Ramos (cell line): ENCODE measurements around the gene TNIK.

ENCODE experiments used
- in situ Hi-C: fragments of 300-500 bp; cut with MboI; formaldehyde crosslinking; loops from one replicate; pipeline ENCODE4 v1.14.3; 2022; ENCODE audit warnings: low sequenced_read_pairs; ENCODE audit not compliant: unreplicated experiment

The TNIK gene

GRCh38 chr3:171186383-171186782, 273.8 kb downstream of the TNIK start:
- in situ Hi-C loops = no loop called here

DNA sequence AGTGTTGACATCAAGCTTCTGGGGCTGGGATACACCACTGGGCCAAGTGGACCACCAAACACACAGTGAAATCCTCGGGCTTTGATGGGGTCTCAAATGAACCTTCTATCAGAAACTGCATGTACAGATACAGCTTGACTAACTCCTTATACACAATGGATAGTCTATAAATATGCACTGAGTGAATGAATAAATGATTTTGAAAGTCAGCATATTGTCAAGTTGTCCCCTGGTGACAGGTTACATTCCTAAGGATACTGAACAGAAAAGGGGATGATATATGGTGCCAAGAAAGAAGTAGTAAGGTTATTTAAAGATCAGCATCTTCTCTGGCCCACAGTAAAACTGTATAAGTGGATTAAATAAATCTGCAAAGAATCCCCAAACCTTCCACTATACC, 274.2 kb downstream of the TNIK start:
- in situ Hi-C loops = no loop called here

DNA sequence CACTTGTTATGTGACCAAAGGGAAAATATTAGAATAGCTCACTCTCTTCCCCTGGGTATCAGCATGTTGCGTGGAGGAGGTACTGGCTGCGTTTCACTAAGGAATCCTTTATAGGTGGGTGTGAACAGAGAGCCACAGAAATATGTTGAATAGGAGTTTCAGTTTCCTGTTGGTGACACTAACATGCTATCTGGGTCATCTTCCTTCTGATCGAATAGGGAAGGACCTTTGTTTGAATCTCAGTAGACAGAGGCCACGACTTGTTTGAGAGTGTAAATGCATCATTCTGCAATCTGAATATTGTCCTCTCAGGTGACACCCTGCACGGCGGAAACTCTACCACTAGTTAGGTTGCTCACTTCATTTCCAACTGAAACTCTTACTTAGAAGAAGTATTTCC, 275.8 kb downstream of the TNIK start:
- in situ Hi-C loops = no loop called here

DNA sequence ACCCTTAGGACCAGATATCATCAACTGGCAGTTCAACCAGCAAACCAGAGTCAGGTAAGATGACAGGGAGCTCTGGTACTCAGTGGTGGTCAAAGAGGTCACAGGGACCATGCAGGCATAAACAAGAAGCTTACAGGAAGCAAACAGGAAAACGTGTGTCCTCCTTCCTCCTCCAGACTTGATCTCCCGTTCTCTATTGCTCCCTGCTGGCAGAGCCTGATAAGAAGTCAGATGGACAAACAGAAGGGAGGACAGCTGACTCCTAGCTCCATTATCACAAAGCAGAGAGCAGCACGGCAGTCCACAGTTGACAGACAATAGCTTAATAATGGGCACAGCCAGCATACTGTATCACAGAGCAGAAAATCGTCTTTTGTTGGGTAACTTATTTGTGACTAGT, 277.2 kb downstream of the TNIK start:
- in situ Hi-C loops = no loop called here

GRCh38 chr3:171181907-171182690, 278.1 kb downstream of the TNIK start:
- in situ Hi-C loops = no loop called here

- in situ Hi-C loops = no loop called here
Observed at GRCh38 chr3:171178714-171179113, 281.5 kb downstream of the TNIK start.

- in situ Hi-C loops = no loop called here
Observed at GRCh38 chr3:171177553-171177952, 282.7 kb downstream of the TNIK start.

- in situ Hi-C loops = no loop called here
Observed at GRCh38 chr3:171177056-171177455, 283.1 kb downstream of the TNIK start.

DNA sequence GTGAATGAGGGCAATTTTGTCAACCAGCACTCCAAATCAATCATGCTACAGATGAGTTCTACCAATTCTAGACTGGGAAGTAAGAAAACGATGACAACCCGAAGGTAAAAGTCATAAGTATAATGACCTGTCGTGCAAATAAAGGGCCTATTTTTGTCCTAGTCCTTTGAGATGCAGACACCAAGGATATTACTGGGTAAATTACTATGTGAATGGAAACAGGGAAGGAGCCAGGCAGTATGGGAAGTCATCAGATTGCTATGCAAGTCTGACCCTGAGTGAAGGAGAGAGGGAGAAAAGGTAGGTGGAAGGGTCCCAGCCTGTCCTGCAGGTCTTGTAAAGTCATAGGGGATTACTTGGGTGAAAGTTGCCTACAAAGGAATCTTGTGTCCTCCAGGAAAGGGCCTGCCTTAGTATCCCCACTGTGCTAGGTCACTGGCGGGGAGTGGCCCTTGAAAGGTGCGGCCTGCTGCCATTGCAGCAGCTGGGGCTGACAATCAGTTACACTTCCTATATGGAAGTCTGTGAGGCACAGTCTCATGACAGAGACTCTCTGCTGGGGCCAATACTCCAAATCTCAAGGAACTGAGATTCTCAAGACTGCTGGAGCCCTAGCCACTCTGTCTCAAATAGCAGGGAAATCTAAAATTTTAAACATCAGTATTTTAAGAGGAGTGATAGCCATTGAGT, 283.8 kb downstream of the TNIK start:
- in situ Hi-C loops = no loop called here

DNA sequence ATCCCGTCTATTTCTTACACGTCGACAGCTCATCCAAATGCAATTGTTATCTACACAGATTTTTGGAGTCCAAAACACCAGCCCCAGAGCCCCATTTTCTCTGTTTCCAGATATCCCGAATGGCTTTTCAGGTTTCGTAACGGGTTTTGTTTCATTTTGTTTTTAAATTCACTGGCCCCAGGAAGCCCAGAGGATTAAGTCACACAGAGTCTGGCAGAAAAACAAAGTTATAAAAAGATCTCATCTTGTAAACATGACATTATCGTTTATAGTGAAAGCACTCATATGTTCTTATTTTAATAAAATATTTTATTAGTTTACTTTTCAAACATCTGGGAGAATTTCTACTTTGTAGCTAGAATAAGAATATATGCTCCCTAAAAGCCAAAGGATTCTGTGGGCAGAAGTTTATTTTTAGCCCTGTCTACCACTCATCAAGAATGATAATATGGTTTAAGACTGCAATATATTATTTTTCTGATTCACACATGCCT, 284.4 kb downstream of the TNIK start:
- in situ Hi-C loops = no loop called here

DNA sequence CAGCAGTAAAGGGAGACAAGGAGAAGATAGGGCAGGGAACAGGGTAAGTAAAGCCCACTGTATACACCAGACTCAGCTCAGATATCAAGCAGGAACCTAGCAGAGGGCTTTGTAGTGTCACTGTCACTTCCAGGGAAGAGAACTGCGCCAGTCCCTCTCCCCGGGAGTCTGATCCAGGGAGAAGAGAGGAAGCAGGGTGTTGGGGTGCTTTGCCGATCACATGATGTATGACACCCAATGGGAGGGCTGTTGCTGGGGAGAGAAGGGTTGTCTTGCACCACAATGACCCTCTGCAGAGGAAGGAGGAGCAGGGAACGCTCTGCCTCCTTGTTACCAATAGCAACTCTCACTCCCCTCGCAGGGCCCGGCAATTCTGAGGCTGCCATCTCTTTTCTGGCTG, 286.5 kb downstream of the TNIK start:
- in situ Hi-C loops = no loop called here

DNA sequence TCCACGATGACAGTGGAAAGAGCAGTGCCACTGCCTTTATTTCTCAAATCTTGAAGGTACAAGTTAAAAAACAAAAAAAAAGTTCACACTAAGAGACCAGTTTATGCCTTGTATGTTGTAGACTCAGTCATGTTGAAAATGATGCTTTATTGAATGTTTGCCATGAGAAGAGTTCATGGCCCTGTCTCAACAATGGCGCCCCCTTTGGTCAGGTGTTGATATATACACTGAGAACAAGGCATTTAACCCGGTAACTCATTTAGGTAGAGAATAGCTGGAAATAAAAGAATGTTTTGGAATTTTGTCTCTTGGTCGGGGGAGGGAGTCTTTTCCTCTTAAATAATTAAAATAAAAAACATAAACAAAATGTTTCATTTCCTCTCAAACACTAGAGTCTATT, 288.1 kb downstream of the TNIK start:
- in situ Hi-C loops = no loop called here

- in situ Hi-C loops = no loop called here
Observed at GRCh38 chr3:171169866-171170265, 290.3 kb downstream of the TNIK start.

GRCh38 chr3:171169443-171169842, 290.8 kb downstream of the TNIK start:
- in situ Hi-C loops = no loop called here

- in situ Hi-C loops = no loop called here
Observed at GRCh38 chr3:171168551-171168950, 291.7 kb downstream of the TNIK start.

DNA sequence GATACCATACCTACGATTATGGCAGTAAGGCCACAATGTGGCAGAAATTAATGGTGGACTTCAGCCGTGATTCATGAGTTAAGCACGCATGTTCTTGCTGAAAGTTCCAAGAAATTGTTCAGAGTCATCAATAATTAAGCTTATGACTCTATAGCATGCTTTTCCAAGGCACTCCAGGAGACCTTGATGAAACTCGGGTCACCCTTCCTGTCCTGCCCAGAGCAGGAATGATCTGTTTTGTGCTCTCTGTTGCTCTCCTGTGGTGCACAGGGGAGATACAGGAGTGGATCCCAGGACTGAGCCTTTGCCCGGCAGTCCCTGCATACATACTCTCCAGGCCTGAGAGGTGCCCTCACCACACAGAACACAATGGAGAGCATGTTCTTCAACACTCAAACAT, 292.1 kb downstream of the TNIK start:
- in situ Hi-C loops = no loop called here

- in situ Hi-C loops = no loop called here
Observed at GRCh38 chr3:171165983-171166382, 294.2 kb downstream of the TNIK start.

DNA sequence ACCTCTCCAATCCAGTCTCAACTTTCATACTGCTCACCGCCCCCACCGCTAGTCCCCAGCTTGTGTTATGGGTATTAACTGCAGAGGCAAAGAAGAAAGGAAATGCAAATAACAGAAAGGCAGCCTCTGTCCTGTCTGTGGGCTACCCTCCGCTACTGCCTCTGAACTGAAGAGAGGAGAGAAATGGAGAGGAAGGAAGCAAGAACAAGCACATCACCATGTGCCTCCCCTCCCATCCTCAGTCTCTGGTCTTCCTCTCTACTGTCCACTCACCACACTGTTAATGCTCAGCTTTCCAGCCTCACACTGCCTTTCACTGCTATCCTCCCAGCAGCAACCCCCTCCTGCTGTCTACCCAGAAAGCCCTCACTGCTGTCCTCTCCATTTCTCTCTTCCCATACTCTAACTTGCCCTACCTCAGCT, 294.7 kb downstream of the TNIK start:
- in situ Hi-C loops = no loop called here

GRCh38 chr3:171164067-171164465, 296.1 kb downstream of the TNIK start:
- in situ Hi-C loops = no loop called here

DNA sequence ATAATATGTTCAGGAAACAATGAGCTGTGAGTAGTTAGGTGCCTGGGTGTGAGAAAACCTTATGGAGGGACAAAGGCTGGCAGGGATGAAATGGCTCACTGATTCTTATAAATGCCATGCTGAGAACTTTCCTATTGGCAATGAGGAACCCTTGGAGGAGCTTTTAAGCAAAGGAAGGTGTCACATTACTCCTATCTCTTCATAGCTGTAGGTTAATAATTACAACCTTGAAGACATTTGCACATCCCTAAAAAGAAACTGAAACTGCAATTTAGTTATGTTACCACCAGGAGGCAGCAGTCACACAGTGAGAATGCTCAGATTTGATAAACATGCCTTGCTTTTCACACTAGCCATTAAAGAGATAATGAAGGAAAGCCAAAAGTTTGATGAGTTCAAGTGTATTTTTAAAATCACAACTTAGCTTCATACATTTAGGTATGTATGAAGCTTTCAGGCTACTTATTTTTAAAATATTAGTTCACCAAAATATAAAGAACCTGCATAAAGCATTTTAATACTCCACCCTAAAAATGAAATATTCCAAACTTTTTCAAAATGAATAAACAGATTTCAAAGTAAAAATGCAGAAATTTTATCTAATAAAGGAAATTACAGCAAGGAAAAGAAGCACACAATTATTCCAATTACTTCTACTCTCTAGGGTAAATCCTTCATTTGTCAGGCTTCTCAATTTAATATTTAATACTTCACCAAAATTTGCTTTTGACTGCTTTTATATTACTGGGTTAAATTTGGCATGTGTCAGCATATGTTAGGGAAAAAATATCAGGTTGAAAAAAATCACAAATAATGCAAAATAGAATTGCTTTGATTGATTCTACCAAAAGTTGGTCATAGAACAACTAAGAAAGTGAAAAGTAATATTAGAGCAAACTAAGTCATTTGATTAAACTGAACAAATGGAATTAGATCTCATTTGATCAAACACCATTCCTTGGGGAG, 296.8 kb downstream of the TNIK start:
- in situ Hi-C loops = no loop called here

DNA sequence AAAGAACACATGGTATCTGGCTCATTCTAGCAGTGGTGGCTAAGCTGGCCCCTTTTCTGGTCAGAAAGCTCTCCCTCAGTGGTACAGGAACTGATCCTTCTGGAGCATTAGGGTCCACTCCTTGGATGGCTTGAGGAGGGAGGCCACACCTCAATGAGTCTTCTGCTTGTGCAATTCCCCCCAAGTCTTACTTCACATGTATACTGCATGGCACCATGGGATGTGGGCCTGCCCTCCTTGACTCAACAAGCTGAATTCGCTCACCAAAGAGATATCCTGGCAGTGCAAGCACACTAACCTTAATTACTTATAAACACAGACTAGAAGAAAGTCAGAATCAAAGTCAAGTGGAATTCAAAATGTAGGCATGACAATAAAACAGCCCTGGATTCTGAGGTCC, 299.9 kb downstream of the TNIK start:
- in situ Hi-C loops = no loop called here
